ENCODE results near the gene PRR36.

- no peak for TF ChIP-seq CTCF (IDR thresholded peaks at IDR 0.05)
- TF ChIP-seq POLR2A (IDR thresholded peaks at IDR 0.05) = no peak
These were observed 34.0 kb upstream of the PRR36 start for GRCh38 chr19:7908078-7908699.
